GM12874 (cell line): Measurements from ENCODE around the gene ELOB.

Source experiments
- CTCF ChIP-seq: IDR thresholded peaks from 2 replicates; pipeline ENCODE4 v1.5.1; 2011; ENCODE audit warnings: low read depth, mild to moderate bottlenecking, control low read depth, low read length, moderate library complexity; ENCODE audit not compliant: insufficient read depth

Gene ELOB

DNA sequence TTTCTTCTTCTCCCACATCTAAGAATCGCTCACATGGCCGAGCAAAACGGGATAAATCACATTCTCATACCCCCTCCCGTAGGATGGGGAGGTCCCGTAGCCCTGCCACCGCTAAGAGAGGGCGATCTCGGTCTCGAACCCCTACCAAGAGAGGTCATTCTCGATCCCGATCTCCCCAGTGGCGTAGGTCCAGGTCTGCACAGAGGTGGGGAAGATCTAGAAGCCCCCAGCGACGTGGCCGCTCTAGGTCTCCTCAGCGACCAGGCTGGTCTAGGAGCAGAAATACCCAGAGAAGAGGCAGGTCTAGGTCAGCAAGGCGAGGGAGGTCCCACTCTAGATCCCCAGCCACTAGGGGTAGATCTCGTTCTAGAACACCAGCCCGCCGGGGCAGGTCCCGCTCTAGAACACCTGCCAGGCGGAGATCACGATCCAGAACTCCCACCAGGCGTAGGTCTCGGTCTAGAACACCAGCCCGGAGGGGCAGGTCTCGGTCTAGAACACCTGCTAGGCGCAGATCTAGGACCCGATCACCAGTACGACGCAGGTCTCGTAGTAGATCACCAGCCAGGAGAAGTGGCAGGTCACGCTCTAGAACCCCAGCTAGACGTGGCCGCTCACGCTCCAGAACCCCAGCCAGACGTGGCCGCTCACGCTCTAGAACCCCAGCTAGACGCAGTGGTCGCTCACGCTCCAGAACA lies 15.0 kb downstream of the ELOB start:
- TF ChIP-seq CTCF: no peak

GRCh38 chr16:2761472-2761871 lies 15.6 kb downstream of the ELOB start:
- no peak for TF ChIP-seq CTCF

DNA sequence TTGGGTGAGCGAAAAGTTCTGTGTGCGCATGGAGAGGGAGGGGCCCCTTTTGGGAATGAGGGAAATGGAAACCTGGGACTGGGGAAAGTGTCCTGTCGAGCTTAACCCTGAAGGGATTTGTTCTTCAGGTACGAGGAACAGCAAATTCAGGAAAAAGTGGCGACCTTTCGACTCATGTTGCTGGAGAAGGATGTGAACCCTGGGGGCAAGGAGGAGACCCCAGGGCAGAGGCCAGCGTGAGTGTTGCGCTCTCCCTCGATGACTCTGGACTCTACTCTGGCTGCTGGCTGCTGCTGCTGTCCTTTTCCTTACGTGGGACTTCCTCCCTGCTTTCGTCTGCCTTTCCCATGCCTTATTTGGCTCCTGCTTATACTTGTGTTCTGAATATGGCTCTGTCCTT lies 19.7 kb downstream of the ELOB start:
- TF ChIP-seq CTCF: no peak

DNA sequence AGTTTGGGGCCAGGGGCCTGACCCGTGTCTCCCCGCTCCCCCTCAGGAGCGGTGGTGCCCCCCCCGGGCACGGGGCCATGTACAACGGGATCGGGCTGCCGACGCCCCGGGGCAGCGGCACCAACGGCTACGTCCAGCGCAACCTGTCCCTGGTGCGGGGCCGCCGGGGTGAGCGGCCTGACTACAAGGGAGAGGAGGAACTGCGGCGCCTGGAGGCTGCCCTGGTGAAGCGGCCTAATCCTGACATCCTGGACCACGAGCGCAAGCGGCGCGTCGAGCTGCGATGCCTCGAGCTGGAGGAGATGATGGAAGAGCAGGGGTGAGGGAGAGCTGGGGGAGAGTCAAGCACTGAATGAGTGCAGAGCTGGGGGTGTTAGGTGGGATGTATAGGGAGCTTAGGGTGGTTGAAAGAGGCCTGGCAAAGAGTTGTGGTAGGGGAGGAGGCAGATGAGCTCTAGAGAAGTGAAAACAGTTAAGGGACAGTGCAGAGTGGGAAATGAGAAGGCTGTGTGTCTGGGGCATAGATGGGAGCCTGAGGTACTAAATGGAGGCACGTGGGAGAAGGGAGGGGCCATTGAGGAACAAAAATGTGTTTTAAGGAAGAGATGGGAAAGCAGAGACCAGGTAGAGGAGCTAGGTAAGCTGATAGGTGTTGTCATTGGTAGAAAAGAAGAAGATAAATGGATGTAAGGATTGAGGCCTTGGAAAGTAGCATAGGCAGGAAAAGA lies 20.6 kb downstream of the ELOB start:
- TF ChIP-seq CTCF: no peak

- TF ChIP-seq CTCF: no peak
Observed at GRCh38 chr16:2755158-2755557, 21.9 kb downstream of the ELOB start.

DNA sequence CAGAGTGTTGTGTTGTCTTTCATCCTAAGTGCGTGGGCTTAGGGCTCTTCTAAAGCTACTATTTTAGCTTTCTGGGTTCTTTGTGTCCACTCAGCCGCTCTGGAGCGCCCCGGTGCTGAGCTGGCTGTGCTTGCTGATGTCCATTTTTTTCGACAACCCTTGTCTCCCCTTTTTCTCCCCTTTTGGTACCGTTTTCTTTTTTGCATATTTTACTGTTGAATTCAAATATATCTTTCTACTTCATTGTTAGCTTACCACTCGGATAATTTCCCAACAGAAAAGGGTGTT lies 23.4 kb downstream of the ELOB start:
- no peak for TF ChIP-seq CTCF

GRCh38 chr16:2752850-2753732 lies 24.0 kb downstream of the ELOB start:
- TF ChIP-seq CTCF: no peak
